Fibroblast of villous mesenchyme (primary cell): ENCODE results near the gene SLC1A2. TPM values are rescaled to one million over a fixed set of nuclear protein-coding genes. Genes with fewer than 3 reads are reported as not detected.

Source experiments
- DNase-seq: peaks from one replicate; pipeline ENCODE4 v3.0.0-alpha.2; 2010; ENCODE audit warnings: low read depth
- H3K4me3 ChIP-seq: 2 replicates; pipeline ENCODE4 v1.5.1; 2011; ENCODE audit warnings: low read depth, mild to moderate bottlenecking, low read length
- CTCF ChIP-seq: IDR thresholded peaks from 2 replicates; pipeline ENCODE4 v1.5.1; 2012; ENCODE audit warnings: low read depth, mild to moderate bottlenecking, low read length; ENCODE audit not compliant: insufficient read depth
- total RNA-seq: library from RNA; depleted of rRNA; stranded (reverse); fragments of >200 nt; gene quantifications from 2 replicates; pipeline ENCODE4 v1.2.3, GENCODE V29; 2012

The SLC1A2 gene
- total RNA-seq, 1 donor: 23.7 TPM

GRCh38 chr11:35282221-35282882 is 137.0 kb downstream of the SLC1A2 start:
- peak; percentile 91 for DNase-seq
- no peak for TF ChIP-seq CTCF
- H3K4me3 ChIP-seq: no peak overlapping the region

GRCh38 chr11:35281169-35281688 is 138.1 kb downstream of the SLC1A2 start:
- H3K4me3 ChIP-seq: no peak overlapping the region
- DNase-seq: peak; percentile 94
- TF ChIP-seq CTCF: no peak

DNA sequence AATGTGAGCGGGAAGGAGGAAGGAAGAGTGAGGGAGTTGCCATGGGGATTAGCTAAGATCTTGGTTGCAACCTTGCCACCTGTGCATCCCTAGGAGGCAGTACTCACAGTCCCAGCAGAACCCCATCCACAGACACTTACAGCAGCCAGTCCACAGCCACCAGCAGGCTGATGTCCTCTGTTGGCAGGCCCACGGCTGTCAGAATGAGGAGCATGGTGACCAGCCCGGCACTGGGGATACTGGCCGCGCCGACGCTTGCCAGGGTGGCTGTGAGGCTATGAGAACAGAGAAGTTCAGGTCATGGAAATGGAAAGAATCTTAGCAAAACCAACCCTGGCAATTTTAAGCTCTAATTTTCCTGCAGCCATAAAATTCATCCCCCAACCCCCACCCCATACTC is 138.6 kb downstream of the SLC1A2 start:
- no peak for TF ChIP-seq CTCF

DNA sequence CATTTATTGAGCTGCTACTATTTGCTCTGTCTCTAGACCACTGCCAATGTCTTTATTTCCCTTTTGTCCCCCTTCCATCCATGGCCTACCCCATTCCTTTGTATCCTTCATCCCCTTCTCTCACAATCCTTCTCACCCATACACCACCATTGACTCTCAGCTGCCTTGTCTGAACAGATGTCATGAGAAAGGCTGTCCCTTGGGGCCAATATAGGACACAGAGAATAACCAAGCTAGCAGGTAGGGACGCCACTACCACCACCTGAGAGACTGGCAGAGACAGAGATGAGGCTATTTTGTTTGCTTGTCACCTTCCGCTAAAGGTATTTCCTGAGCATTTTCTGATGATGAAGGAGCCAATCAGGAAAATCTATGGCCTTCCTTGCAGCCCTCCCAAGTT is 141.5 kb downstream of the SLC1A2 start:
- DNase-seq: no peak
- no peak overlapping the region for H3K4me3 ChIP-seq
- TF ChIP-seq CTCF: no peak

More for the DNA sequence above, 138.6 kb downstream of the SLC1A2 start:
- no peak overlapping the region for H3K4me3 ChIP-seq
- no peak for DNase-seq

DNA sequence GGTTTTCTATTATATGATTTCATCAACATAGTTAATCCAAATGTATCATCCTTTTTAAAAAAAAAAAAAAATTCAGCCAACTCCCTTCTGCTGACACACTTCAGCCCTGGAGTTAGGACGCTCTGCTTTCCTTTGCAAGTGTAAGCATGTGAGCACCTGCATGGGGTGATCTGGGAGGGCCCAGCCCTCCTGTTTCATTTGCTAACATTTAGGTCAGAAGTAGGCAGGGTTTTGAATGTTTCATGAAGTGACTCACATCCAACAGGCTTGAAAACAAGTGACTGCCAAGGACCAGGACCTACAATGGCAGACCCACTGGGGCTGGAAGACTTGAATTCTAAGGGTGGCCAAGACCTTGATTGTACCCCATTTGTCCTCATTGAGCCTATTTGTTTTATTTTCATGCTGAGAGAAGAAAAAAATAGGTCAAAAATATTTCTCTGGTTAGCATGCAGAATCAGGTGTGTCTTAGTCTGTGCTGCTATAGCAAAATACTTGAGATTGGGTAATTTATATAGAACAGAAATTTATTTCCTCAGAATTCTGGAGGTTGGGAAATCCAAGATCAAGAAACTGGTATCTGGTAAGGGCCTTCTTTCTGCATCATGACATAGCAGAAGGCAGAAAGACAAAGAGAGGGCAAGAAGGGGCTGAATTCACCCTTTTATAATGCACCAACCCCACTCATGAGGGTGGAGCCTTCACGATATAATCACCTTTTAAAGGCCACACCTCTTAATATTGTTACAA is 142.8 kb downstream of the SLC1A2 start:
- H3K4me3 ChIP-seq: no peak overlapping the region
- DNase-seq: no peak
- TF ChIP-seq CTCF: no peak

DNA sequence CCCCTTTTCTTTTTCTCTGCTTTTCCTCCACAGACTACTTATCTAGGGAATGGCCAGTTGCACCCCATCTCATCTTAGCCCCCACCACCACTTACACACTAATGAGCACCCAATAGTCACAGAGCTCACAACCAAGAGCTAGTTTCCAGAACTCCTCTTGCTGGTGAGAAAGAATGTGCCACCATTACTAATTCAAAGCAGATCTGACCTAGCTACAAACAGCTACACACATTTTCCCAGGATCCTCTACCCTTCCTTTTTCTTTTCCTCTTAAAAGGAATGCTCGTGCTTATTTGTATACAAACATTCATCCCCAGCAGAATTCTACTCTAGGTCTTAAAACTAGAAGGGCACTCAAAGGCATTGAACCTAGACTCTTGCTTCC is 143.6 kb downstream of the SLC1A2 start:
- H3K4me3 ChIP-seq: no peak overlapping the region
- no peak for TF ChIP-seq CTCF
- DNase-seq: no peak
